Measurements from ENCODE around the gene C1orf35. TPM values are rescaled to one million over a fixed set of nuclear protein-coding genes. Genes with fewer than 3 reads are reported as not detected.

C1orf35 gene
- total and polyA plus RNA-seq, 2 of the 4 experiments (the other 2 are of a cell fraction) = 4.3 to 13.0 TPM

GRCh38 chr1:228068359-228068758, 34.8 kb downstream of the C1orf35 start:
- Histone ChIP-seq H3K4me2 (ENCODE audit: low read depth, low read length) (no peak overlapping the region), H4K20me1 (ENCODE audit: insufficient read depth, low read length) (peaks cover 3% of the 10 kb centered on the region; the same call in 1 of the 2 replicates), H3K18ac (ENCODE audit: low read depth, low read length) (no peak overlapping the region), H3K23ac (ENCODE audit: low read depth, low read length) (no peak overlapping the region), H3K9ac (ENCODE audit: low read depth, low read length) (no peak overlapping the region), H2AK5ac (ENCODE audit: low read depth, low read length) (no peak overlapping the region), H3K79me1 (ENCODE audit: low read depth in 1 of 2, low read length in 2 of 2) (no peaks in the 10 kb centered on the region), H3K27me3 (ENCODE audit: control insufficient read depth, insufficient read depth, low read length) (peaks cover 40% of the 10 kb centered on the region), H2BK15ac (ENCODE audit: low read depth, low read length) (no peak overlapping the region), H2BK120ac (ENCODE audit: low read depth, low read length) (no peak overlapping the region), H2AFZ (replicated peaks; ENCODE audit: low read length, poor library complexity) (no peak overlapping the region), H4K91ac (ENCODE audit: insufficient read depth, low read depth, low read length) (no peak overlapping the region), H3K14ac (replicated peaks; ENCODE audit: low read depth, low read length) (no peak overlapping the region), H3K27ac (ENCODE audit: insufficient read depth, low read length) (no peak overlapping the region), H3K36me3 (ENCODE audit: control insufficient read depth, insufficient read depth, low read length) (no peaks in the 10 kb centered on the region), H3K4me3 (ENCODE audit: insufficient read depth, low read depth, low read length) (no peak overlapping the region), H2BK20ac (ENCODE audit: low read depth, low read length) (no peak overlapping the region), H4K5ac (ENCODE audit: low read depth, low read length) (no peak overlapping the region), H3K9me1 (ENCODE audit: insufficient read depth, low read length) (no peaks in the 10 kb centered on the region), H3K9me3 (ENCODE audit: control insufficient read depth, insufficient read depth, low read length) (no peaks in the 10 kb centered on the region), H2AK9ac (replicated peaks; ENCODE audit: low read depth, low read length, poor library complexity) (no peak overlapping the region), H3K4me1 (ENCODE audit: control insufficient read depth, insufficient read depth, low read length) (no peaks in the 10 kb centered on the region), H4K8ac (ENCODE audit: low read depth in 2 of 2, low read length in 2 of 2) (no peak overlapping the region), H2BK5ac (ENCODE audit: low read depth, low read length, poor library complexity, severe bottlenecking) (no peak overlapping the region), H3K4ac (ENCODE audit: low read depth, low read length) (no peak overlapping the region), H3K56ac (ENCODE audit: extremely low read depth, insufficient read depth, low read length) (no peak overlapping the region)
- BruUV-seq (replicated peaks) = no TSS peak
- in situ Hi-C loops (cut with MboI; ENCODE audit: low sequenced_read_pairs) = no loop called here
- ChIA-PET POLR2A (ENCODE audit: unreplicated experiment) (no interaction called here), CTCF (no interaction called here)
- no peak for DNase-seq
- TF ChIP-seq SMC3 (IDR thresholded peaks at IDR 0.05; ENCODE audit: low read depth, low read length) = no peak
- 37 to 100% methylated on average over 4 of the region's 7 CpGs for WGBS, 2 experiments (ENCODE audit: extremely low coverage in 2 of 2, insufficient read length in 1 of 2)
- no peak for ATAC-seq (ENCODE audit: low read depth)
- dilution Hi-C loops (cut with HindIII; ENCODE audit: low sequenced_read_pairs, unreplicated experiment) = no loop called here
- intact Hi-C loops (cut with micrococcal nuclease) = no loop called here

Measured in IMR-90 (cell line).